ENCODE data around the gene BHLHE23.

Gene BHLHE23

DNA sequence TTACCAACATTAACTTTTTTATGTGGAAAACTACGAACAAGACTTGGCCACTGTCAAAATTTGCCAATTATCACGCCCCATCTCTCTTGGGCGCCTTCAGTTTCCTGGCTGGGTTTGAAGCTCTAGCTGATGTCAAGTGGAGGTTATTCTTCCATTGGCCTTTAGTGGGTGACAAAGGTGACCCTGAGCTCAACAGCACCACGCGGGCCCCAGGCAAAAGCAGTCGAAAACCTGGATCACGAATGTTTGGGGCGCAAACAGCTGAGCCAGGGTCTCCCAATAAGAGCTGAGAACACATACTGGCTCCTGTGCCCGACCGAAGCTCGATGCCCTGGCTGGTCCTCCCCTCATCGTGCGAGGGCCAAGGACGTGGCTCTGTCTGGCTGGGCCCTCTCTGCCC is 27.5 kb downstream of the BHLHE23 start:
- peak overlapping the region in 2 of 7 experiments; percentile 26 to 59 for H3K4me3 ChIP-seq (ENCODE audit: control insufficient read depth in 1 of 7, extremely low read depth in 1 of 7, insufficient read depth in 4 of 7, low read depth in 2 of 7, low read length in 6 of 7)
- no peaks in the 10 kb centered on the region for H3K9me3 ChIP-seq (ENCODE audit: control extremely low read depth in 1 of 5, control insufficient read depth in 4 of 5, insufficient read depth in 2 of 5, low read depth in 1 of 5, low read length in 4 of 5)
- WGBS (ENCODE audit: insufficient coverage), result 47% methylated on average over 11 of the region's 14 CpGs
- H3K27me3 ChIP-seq (replicated peaks in 2 of 5; ENCODE audit: control insufficient read depth in 4 of 5, insufficient read depth in 5 of 5, low read length in 4 of 5), result peaks cover 0 to 17% (median 15%) of the 10 kb centered on the region in 5 experiments
- H3K36me3 ChIP-seq (ENCODE audit: control insufficient read depth in 4 of 4, insufficient read depth in 4 of 4, low read length in 3 of 4), result no peaks in the 10 kb centered on the region
- H3K4me1 ChIP-seq (ENCODE audit: control extremely low read depth in 1 of 4, control insufficient read depth in 4 of 4, insufficient read depth in 4 of 4, low read length in 3 of 4), result peaks cover 5 to 68% (median 58%) of the 10 kb centered on the region in 4 experiments
- no peak overlapping the region for H3K27ac ChIP-seq (ENCODE audit: insufficient read depth in 1 of 2, low read depth in 1 of 2, low read length in 2 of 2, poor library complexity in 1 of 2, severe bottlenecking in 2 of 2)
- DNase-seq, result peak in 2 of 3 donors; percentile 46 to 57
- CTCF ChIA-PET, result interaction anchor here (1.0 to 3.3 kb wide), 8 partner anchors 9 to 48 kb away, joined by 3 to 12 read pairs (median 4); no protein-coding TSS in a partner anchor
- POLR2A ChIA-PET, result interaction anchor here (2.0 to 4.1 kb wide), 3 partner anchors 21 to 30 kb away, joined by 8 to 24 read pairs (median 12); partner anchors contain the start of gene BHLHE23

- CTCF ChIA-PET, result interaction anchor here (0.7 to 3.3 kb wide), 9 partner anchors 13 to 76 kb away, joined by 3 to 12 read pairs (median 4); no protein-coding TSS in a partner anchor
- DNase-seq, result peak in 2 of 3 donors; percentile 75 to 76
- 7% methylated on average over 12 of the region's 13 CpGs for WGBS (ENCODE audit: insufficient coverage)
- Histone ChIP-seq H3K36me3 (ENCODE audit: control insufficient read depth in 4 of 4, insufficient read depth in 4 of 4, low read length in 3 of 4) (no peaks in the 10 kb centered on the region), H3K4me3 (ENCODE audit: control insufficient read depth in 1 of 7, extremely low read depth in 1 of 7, insufficient read depth in 4 of 7, low read depth in 2 of 7, low read length in 6 of 7) (peak overlapping the region in 2 of 7 experiments; percentile 15 to 37), H3K9me3 (ENCODE audit: control extremely low read depth in 1 of 5, control insufficient read depth in 4 of 5, insufficient read depth in 2 of 5, low read depth in 1 of 5, low read length in 4 of 5) (no peaks in the 10 kb centered on the region), H3K27me3 (replicated peaks in 2 of 5; ENCODE audit: control insufficient read depth in 4 of 5, insufficient read depth in 5 of 5, low read length in 4 of 5) (peaks cover 0 to 23% (median 16%) of the 10 kb centered on the region in 5 experiments), H3K4me1 (ENCODE audit: control extremely low read depth in 1 of 4, control insufficient read depth in 4 of 4, insufficient read depth in 4 of 4, low read length in 3 of 4) (peaks cover 5 to 68% (median 58%) of the 10 kb centered on the region in 4 experiments), H3K27ac (ENCODE audit: insufficient read depth in 1 of 2, low read depth in 1 of 2, low read length in 2 of 2, poor library complexity in 1 of 2, severe bottlenecking in 2 of 2) (no peak overlapping the region)
- POLR2A ChIA-PET, result interaction anchor here (2.5 to 4.1 kb wide), 2 partner anchors 22 to 27 kb away, joined by 12 to 24 read pairs; partner anchors contain the start of gene BHLHE23
Measured at GRCh38 chr20:62978561-62978943, 28.2 kb downstream of the BHLHE23 start.

DNA sequence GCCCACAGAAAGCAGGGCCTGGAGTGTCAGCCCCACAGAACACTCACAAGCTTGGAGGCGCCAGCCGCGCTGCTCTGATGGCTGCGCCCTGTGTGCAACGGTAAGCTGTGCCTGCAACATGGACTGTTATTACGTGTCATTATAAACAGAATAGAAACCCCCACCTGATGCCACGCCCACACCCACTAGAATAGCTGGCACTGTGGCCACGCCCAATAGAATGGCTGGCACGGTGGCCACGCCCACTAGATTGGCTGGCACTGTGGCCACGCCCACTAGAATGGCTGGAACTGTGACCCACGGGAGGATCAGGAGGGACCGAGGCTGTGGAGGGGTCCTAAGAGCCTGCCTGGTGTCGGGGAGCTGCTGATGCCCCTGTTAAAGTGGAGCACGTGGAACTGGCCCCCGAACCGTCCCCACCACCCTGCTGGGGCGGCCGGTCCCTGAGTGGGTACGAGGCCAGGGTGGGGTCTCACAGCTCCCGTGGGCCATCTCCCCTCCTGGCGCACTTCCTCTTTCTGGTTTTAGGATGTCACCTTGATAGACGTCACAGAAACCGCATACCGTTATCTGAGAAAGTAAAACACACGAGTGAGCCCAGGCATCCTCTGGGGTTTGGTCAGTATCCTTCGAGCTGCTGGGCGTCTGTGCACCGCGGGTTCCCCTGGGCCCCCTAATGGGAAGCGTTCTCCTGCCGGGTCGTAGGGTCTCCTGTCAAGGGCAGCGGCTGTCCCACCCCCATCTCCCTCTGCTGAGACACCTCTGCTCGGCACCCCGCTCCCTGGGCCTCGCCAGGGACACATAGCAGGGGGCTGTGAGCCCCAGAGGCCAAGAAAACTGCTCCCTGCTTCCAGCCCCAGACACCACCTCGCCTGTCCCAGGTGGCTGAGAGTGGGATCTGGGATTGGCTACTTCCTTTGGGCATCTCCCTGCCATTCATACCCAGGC is 28.9 kb downstream of the BHLHE23 start:
- H3K4me3 ChIP-seq (ENCODE audit: control insufficient read depth in 1 of 7, extremely low read depth in 1 of 7, insufficient read depth in 4 of 7, low read depth in 2 of 7, low read length in 6 of 7), result peak overlapping the region in 3 of 7 experiments; percentile 14 to 37 (median 15)
- DNase-seq, result peak; percentile 87 to 98 (median 97)

DNA sequence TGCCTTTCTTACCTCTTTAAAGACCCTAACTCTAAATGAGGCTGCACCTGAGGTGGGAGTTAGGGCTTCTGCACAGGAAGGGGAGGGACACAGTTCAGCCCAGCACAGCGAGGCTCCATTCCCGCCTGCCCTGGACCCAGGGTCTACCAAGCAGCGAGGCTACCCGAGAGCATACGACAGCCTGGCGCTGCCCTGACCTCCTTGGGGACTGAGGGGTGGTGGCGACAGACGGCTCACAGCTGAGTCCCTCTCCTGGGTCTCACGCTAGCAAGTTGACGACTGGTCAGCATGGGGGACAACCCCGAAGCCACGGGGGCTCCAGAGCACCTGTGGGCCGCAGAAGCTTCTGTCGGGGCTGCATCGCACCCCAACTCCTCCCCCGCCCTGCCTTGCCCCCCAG is 29.9 kb downstream of the BHLHE23 start:
- ChIA-PET POLR2A (interaction anchor here (2.5 kb wide), 1 partner anchor 23 kb away, joined by 12 read pairs; no protein-coding TSS in a partner anchor), CTCF (interaction anchor here (1.1 to 2.4 kb wide), 3 partner anchors 15 to 58 kb away, joined by 3 to 9 read pairs (median 4); no protein-coding TSS in a partner anchor)
- peaks cover 5 to 67% (median 57%) of the 10 kb centered on the region in 4 experiments for H3K4me1 ChIP-seq (ENCODE audit: control extremely low read depth in 1 of 4, control insufficient read depth in 4 of 4, insufficient read depth in 4 of 4, low read length in 3 of 4)
- H3K27ac ChIP-seq (ENCODE audit: insufficient read depth in 1 of 2, low read depth in 1 of 2, low read length in 2 of 2, poor library complexity in 1 of 2, severe bottlenecking in 2 of 2), result no peak overlapping the region
- H3K4me3 ChIP-seq (ENCODE audit: control insufficient read depth in 1 of 7, extremely low read depth in 1 of 7, insufficient read depth in 4 of 7, low read depth in 2 of 7, low read length in 6 of 7), result no peak overlapping the region
- WGBS (ENCODE audit: insufficient coverage), result 97% methylated on average over 16 of the region's 16 CpGs
- H3K9me3 ChIP-seq (ENCODE audit: control extremely low read depth in 1 of 5, control insufficient read depth in 4 of 5, insufficient read depth in 2 of 5, low read depth in 1 of 5, low read length in 4 of 5), result no peaks in the 10 kb centered on the region
- no peaks in the 10 kb centered on the region for H3K36me3 ChIP-seq (ENCODE audit: control insufficient read depth in 4 of 4, insufficient read depth in 4 of 4, low read length in 3 of 4)
- DNase-seq, result no peak
- H3K27me3 ChIP-seq (replicated peaks in 2 of 5; ENCODE audit: control insufficient read depth in 4 of 5, insufficient read depth in 5 of 5, low read length in 4 of 5), result peaks cover 0 to 36% (median 25%) of the 10 kb centered on the region in 5 experiments

More for the DNA sequence above, 28.9 kb downstream of the BHLHE23 start:
- WGBS (ENCODE audit: insufficient coverage), result 20% methylated on average over 35 of the region's 38 CpGs
- H3K9me3 ChIP-seq (ENCODE audit: control extremely low read depth in 1 of 5, control insufficient read depth in 4 of 5, insufficient read depth in 2 of 5, low read depth in 1 of 5, low read length in 4 of 5), result no peaks in the 10 kb centered on the region
- ChIA-PET POLR2A (interaction anchor here (2.5 to 4.1 kb wide), 2 partner anchors 22 to 28 kb away, joined by 12 to 24 read pairs; partner anchors contain the start of gene BHLHE23), CTCF (interaction anchor here (0.7 to 3.3 kb wide), 8 partner anchors 14 to 75 kb away, joined by 3 to 12 read pairs (median 4); no protein-coding TSS in a partner anchor)
- no peaks in the 10 kb centered on the region for H3K36me3 ChIP-seq (ENCODE audit: control insufficient read depth in 4 of 4, insufficient read depth in 4 of 4, low read length in 3 of 4)
- H3K27ac ChIP-seq (ENCODE audit: insufficient read depth in 1 of 2, low read depth in 1 of 2, low read length in 2 of 2, poor library complexity in 1 of 2, severe bottlenecking in 2 of 2), result no peak overlapping the region
- peaks cover 5 to 70% (median 60%) of the 10 kb centered on the region in 4 experiments for H3K4me1 ChIP-seq (ENCODE audit: control extremely low read depth in 1 of 4, control insufficient read depth in 4 of 4, insufficient read depth in 4 of 4, low read length in 3 of 4)
- H3K27me3 ChIP-seq (replicated peaks in 2 of 5; ENCODE audit: control insufficient read depth in 4 of 5, insufficient read depth in 5 of 5, low read length in 4 of 5), result peaks cover 0 to 30% (median 19%) of the 10 kb centered on the region in 5 experiments

DNA sequence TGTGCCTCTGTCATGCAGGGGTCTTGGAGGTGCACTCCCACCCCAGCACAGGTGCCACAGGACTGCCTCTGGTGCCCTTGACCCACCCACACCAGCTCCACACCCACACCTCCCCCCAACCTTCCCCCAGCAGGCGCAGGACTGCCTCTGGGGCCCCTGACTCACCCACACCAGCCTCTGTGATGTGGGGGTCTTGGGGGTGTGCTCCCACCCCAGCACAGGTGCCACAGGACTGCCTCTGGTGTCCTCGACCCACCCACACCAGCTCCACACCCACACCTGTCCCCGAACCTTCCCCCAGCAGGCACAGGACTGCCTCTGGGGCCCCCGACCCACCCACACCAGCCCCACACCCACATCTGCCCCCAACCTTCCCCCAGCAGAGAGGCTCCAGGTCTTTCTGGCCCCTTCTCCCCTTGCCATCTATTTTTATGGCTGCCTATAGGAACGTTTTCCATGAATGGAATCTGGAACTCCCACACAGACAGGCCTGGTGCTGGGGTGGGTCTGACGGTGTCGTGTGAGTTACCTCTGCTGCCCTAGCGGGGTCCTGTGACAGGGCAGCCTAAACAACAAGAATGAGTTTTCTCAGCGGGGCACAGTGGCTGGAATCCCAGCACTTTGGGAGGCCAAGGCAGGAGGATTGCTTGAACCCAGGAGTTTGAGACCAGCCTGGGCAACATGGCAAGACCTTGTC is 30.8 kb downstream of the BHLHE23 start:
- no peak overlapping the region for H3K27ac ChIP-seq (ENCODE audit: insufficient read depth in 1 of 2, low read depth in 1 of 2, low read length in 2 of 2, poor library complexity in 1 of 2, severe bottlenecking in 2 of 2)
- CTCF ChIA-PET, result interaction anchor here (1.1 to 2.4 kb wide), 4 partner anchors 9 to 62 kb away, joined by 3 to 9 read pairs (median 4); no protein-coding TSS in a partner anchor
- H3K9me3 ChIP-seq (ENCODE audit: control extremely low read depth in 1 of 5, control insufficient read depth in 4 of 5, insufficient read depth in 2 of 5, low read depth in 1 of 5, low read length in 4 of 5), result no peaks in the 10 kb centered on the region
- no peak for DNase-seq
- 100% methylated on average over 6 of the region's 9 CpGs for whole genome bisulfite sequencing (ENCODE audit: insufficient coverage)
- POLR2A ChIA-PET, result no interaction called here
- H3K36me3 ChIP-seq (ENCODE audit: control insufficient read depth in 4 of 4, insufficient read depth in 4 of 4, low read length in 3 of 4), result no peaks in the 10 kb centered on the region
- H3K27me3 ChIP-seq (replicated peaks in 2 of 5; ENCODE audit: control insufficient read depth in 4 of 5, insufficient read depth in 5 of 5, low read length in 4 of 5), result peaks cover 0 to 40% (median 28%) of the 10 kb centered on the region in 5 experiments
- H3K4me1 ChIP-seq (ENCODE audit: control extremely low read depth in 1 of 4, control insufficient read depth in 4 of 4, insufficient read depth in 4 of 4, low read length in 3 of 4), result peaks cover 3 to 57% (median 48%) of the 10 kb centered on the region in 4 experiments
- H3K4me3 ChIP-seq (ENCODE audit: control insufficient read depth in 1 of 7, extremely low read depth in 1 of 7, insufficient read depth in 4 of 7, low read depth in 2 of 7, low read length in 6 of 7), result no peak overlapping the region

DNA sequence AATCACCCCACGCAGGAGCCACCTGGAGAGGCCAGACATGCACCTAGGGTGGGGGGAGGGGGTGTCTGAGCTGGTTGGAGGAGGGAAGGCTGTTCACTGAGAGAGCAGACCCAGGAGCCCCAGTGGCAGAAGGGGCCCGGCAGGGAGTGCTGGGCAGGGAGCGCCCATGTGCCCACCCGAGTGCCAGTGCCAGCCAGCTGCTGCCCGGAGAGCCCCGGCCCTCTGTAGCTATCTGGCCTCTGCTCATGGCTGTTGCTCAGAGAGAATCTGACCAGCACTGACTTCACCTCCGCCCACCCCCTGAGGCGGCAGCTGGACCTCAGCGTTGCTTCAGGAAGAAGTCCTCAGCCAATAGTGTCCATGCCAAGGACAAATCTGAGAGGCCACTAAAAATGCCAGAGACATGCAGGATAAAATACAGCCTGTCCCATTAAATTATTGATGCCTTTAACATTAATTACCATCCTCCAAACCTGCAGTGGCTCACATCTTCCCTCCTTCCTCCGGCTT is 31.5 kb downstream of the BHLHE23 start:
- ChIA-PET CTCF (interaction anchor here (1.0 to 1.6 kb wide), 3 partner anchors 9 to 72 kb away, joined by 3 to 5 read pairs (median 5); no protein-coding TSS in a partner anchor), POLR2A (interaction anchor here (1.0 kb wide), 1 partner anchor 31 kb away, joined by 3 read pairs; no protein-coding TSS in a partner anchor)
- DNase-seq, result no peak
- Histone ChIP-seq H3K36me3 (ENCODE audit: control insufficient read depth in 4 of 4, insufficient read depth in 4 of 4, low read length in 3 of 4) (no peaks in the 10 kb centered on the region), H3K4me3 (ENCODE audit: control insufficient read depth in 1 of 7, extremely low read depth in 1 of 7, insufficient read depth in 4 of 7, low read depth in 2 of 7, low read length in 6 of 7) (no peak overlapping the region), H3K27ac (ENCODE audit: insufficient read depth in 1 of 2, low read depth in 1 of 2, low read length in 2 of 2, poor library complexity in 1 of 2, severe bottlenecking in 2 of 2) (no peak overlapping the region), H3K9me3 (ENCODE audit: control extremely low read depth in 1 of 5, control insufficient read depth in 4 of 5, insufficient read depth in 2 of 5, low read depth in 1 of 5, low read length in 4 of 5) (no peaks in the 10 kb centered on the region), H3K4me1 (ENCODE audit: control extremely low read depth in 1 of 4, control insufficient read depth in 4 of 4, insufficient read depth in 4 of 4, low read length in 3 of 4) (peaks cover 3 to 57% (median 43%) of the 10 kb centered on the region in 4 experiments), H3K27me3 (replicated peaks in 2 of 5; ENCODE audit: control insufficient read depth in 4 of 5, insufficient read depth in 5 of 5, low read length in 4 of 5) (peaks cover 0 to 46% (median 28%) of the 10 kb centered on the region in 5 experiments)
- 82% methylated on average over 8 of the region's 10 CpGs for WGBS (ENCODE audit: insufficient coverage)
